OCI-LY3 (cell line): ENCODE measurements around the gene UNC5B.

Source experiments
- H2AFZ ChIP-seq: fragments of 200-600, 300-600 bp; shearing (Covaris generic); 2 replicates; pipeline ENCODE4 v1.6.0; 2014; ENCODE audit warnings: antibody characterized with exemption, low read depth, low read length
- H3K27ac ChIP-seq: fragments of 200-600, 300-600 bp; sonication (generic); 2 replicates; pipeline ENCODE4 v1.5.1; 2014; ENCODE audit warnings: mild to moderate bottlenecking, low read length, moderate library complexity, mixed read lengths
- H3K27me3 ChIP-seq: fragments of 200-600, 300-600 bp; sonication (generic); 2 replicates; pipeline ENCODE4 v1.6.1; 2014; ENCODE audit warnings: low read depth, low read length, mixed read lengths
- H3K36me3 ChIP-seq: fragments of 200-600, 300-600 bp; sonication (generic); replicated peaks from 2 replicates; pipeline ENCODE3; 2014; ENCODE audit warnings: low read depth, low read length, mixed read lengths
- H3K4me1 ChIP-seq: fragments of 300-600, 200-600 bp; sonication (generic); 2 replicates; pipeline ENCODE4 v1.6.1; 2014; ENCODE audit warnings: low read length, mixed read lengths
- H3K4me2 ChIP-seq: fragments of 200-600, 300-600 bp; sonication (generic); 2 replicates; pipeline ENCODE4 v1.6.1; 2014; ENCODE audit warnings: low read length, mixed read lengths
- H3K4me3 ChIP-seq: fragments of 300-600, 200-600 bp; sonication (generic); 2 replicates; pipeline ENCODE4 v1.5.1; 2014; ENCODE audit warnings: antibody characterized with exemption, mild to moderate bottlenecking, low read length, moderate library complexity
- H3K79me2 ChIP-seq: fragments of 300-600, 200-600 bp; shearing (Covaris generic); 2 replicates; pipeline ENCODE4 v1.6.1; 2014; ENCODE audit warnings: mild to moderate bottlenecking, low read length, mixed read lengths
- H3K9ac ChIP-seq: fragments of 300-600, 200-600 bp; shearing (Covaris generic); 2 replicates; pipeline ENCODE4 v1.6.0; 2014; ENCODE audit warnings: mild to moderate bottlenecking, low read length, moderate library complexity
- H3K9me3 ChIP-seq: fragments of 200-600, 300-600 bp; shearing (Covaris generic); 2 replicates; pipeline ENCODE4 v1.6.1; 2014; ENCODE audit warnings: low read length, mixed read lengths; ENCODE audit not compliant: insufficient read depth
- H4K20me1 ChIP-seq: fragments of 200-600, 300-600 bp; sonication (generic); 2 replicates; pipeline ENCODE4 v1.6.1; 2016; ENCODE audit warnings: low read length, mixed read lengths; ENCODE audit not compliant: insufficient read depth
- CTCF ChIP-seq: fragments of 200-600, 300-600 bp; sonication (generic); IDR thresholded peaks from 2 replicates; pipeline ENCODE4 v1.5.1; 2014; ENCODE audit warnings: antibody characterized with exemption, low read length, low read depth
- EZH2phosphoT487 ChIP-seq: fragments of 200-600 bp; shearing (Covaris generic); IDR thresholded peaks from 2 replicates; pipeline ENCODE4 v1.6.1; 2018; ENCODE audit warnings: antibody characterized with exemption, mixed run types, low read depth

The UNC5B gene

GRCh38 chr10:71237843-71238623, 25.7 kb downstream of the UNC5B start:
- Histone ChIP-seq H3K27ac (no peak overlapping the region), H3K36me3 (no peaks in the 10 kb centered on the region), H3K4me1 (no peaks in the 10 kb centered on the region), H3K4me3 (no peak overlapping the region), H2AFZ (no peak overlapping the region), H3K79me2 (no peaks in the 10 kb centered on the region), H3K4me2 (no peak overlapping the region), H3K9me3 (no peaks in the 10 kb centered on the region), H3K9ac (no peak overlapping the region), H4K20me1 (no peaks in the 10 kb centered on the region), H3K27me3 (no peaks in the 10 kb centered on the region)
- TF ChIP-seq EZH2phosphoT487 = no peak
- TF ChIP-seq CTCF = no peak

DNA sequence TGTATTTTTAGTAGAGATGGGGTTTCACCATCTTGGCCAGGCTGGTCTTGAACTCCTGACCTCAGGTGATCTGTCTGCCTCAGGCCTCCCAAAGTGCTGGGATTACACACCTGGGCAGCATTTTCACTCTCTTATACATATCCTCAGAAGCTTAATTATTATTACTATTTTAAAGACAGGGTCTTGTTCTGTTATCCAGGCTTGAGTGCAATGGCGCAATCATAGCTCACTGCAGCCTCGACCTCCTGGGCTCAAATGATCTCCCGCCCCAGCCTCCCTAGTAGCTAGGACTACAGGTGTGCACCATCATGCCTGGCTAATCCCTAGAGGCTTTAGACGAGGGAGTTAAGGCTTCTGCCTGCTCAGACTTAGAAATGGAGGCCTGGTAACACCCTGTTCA, 26.3 kb downstream of the UNC5B start:
- Histone ChIP-seq H3K36me3 (no peaks in the 10 kb centered on the region), H3K9ac (no peak overlapping the region), H4K20me1 (no peaks in the 10 kb centered on the region), H3K79me2 (no peaks in the 10 kb centered on the region), H3K4me3 (no peak overlapping the region), H2AFZ (no peak overlapping the region), H3K4me2 (no peak overlapping the region), H3K27ac (no peak overlapping the region), H3K9me3 (no peaks in the 10 kb centered on the region), H3K4me1 (no peaks in the 10 kb centered on the region), H3K27me3 (no peaks in the 10 kb centered on the region)
- TF ChIP-seq CTCF = no peak
- no peak for TF ChIP-seq EZH2phosphoT487

GRCh38 chr10:71239131-71239915, 27.0 kb downstream of the UNC5B start:
- Histone ChIP-seq H3K4me2 (no peak overlapping the region), H3K27ac (no peak overlapping the region), H3K9me3 (no peaks in the 10 kb centered on the region), H3K79me2 (no peaks in the 10 kb centered on the region), H3K9ac (no peak overlapping the region), H3K36me3 (no peaks in the 10 kb centered on the region), H4K20me1 (no peaks in the 10 kb centered on the region), H3K4me3 (no peak overlapping the region), H3K27me3 (no peaks in the 10 kb centered on the region), H2AFZ (no peak overlapping the region), H3K4me1 (no peaks in the 10 kb centered on the region)
- TF ChIP-seq CTCF (no peak), EZH2phosphoT487 (no peak)

DNA sequence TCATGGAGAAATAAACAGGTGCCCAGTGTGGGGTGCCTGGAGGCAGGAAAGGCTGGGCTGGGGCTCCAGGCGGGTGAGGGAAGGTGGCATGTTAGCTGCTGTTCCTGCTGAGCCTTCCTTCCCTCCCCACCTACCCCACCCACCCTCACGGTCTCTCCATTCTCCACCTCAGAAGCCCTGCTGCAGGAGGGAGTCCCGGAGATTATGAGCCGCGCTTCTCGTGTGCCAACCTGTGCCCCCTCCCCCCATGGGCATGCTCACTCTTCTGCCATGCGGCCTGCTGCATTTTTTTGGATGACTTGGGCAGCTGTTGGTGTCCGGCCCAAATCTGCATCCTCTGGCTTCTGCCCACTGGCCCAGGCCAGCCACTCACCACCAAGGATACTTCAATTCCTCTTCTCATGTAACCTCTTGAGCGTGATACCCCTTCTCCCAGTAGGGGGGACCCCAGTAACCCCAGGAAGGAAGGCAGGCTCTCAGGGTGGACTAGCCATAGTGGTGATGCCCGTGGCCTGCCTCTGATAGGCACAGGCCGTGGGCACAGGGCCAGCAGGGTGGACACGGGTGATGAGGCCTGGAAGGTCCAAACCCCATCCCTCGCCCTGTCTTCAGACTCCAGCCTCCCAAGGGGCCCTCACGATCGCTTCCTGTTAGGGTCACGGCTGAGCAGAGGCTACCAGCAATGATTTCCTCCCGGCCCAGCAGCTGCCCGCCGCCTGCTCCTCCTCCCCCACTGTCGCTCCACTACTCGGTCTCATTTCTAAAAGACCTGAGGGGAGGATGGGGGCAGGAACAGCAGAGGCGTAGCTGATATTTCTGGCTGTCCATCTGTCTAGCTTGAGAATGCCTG, 27.8 kb downstream of the UNC5B start:
- Histone ChIP-seq H3K36me3 (no peaks in the 10 kb centered on the region), H3K27me3 (no peaks in the 10 kb centered on the region), H3K9me3 (no peaks in the 10 kb centered on the region), H2AFZ (no peak overlapping the region), H3K79me2 (no peaks in the 10 kb centered on the region), H3K9ac (no peak overlapping the region), H4K20me1 (no peaks in the 10 kb centered on the region), H3K4me1 (no peaks in the 10 kb centered on the region), H3K4me3 (no peak overlapping the region), H3K4me2 (no peak overlapping the region), H3K27ac (no peak overlapping the region)
- no peak for TF ChIP-seq EZH2phosphoT487
- TF ChIP-seq CTCF = no peak
